Activated naive CD8-positive, alpha-beta T cell treated with anti-CD3 and anti-CD28 coated beads, Interleukin-2, amount 50 U/mL, for 24 hours (primary cell): Measurements from ENCODE around the gene BTBD16.

Experiments used
- ATAC-seq: fragments of 150-1000 bp; cut with Tn5 transposase; one replicate; pipeline ENCODE4 v1.10.0; 2021
- DNase-seq: peaks from one replicate; pipeline ENCODE4 v3.0.0; 2021
- H3K27ac Mint-ChIP-seq: one replicate; pipeline ENCODE4 v1.8.0; 2021; ENCODE audit warnings: mild to moderate bottlenecking, mixed read lengths
- H3K27me3 Mint-ChIP-seq: one replicate; pipeline ENCODE4 v1.8.0; 2021; ENCODE audit warnings: mixed read lengths
- H3K36me3 Mint-ChIP-seq: one replicate; pipeline ENCODE4 v1.8.0; 2021; ENCODE audit warnings: low read depth, mixed read lengths
- H3K4me1 Mint-ChIP-seq: one replicate; pipeline ENCODE4 v1.8.0; 2021; ENCODE audit warnings: mixed read lengths
- H3K4me3 Mint-ChIP-seq: one replicate; pipeline ENCODE4 v1.8.0; 2021; ENCODE audit warnings: mild to moderate bottlenecking, moderate library complexity, mixed read lengths
- H3K9me3 Mint-ChIP-seq: one replicate; pipeline ENCODE4 v1.8.0; 2021; ENCODE audit warnings: mixed read lengths

The BTBD16 gene

GRCh38 chr10:122291739-122292138 is 20.6 kb downstream of the BTBD16 start:
- ATAC-seq (no peak), DNase-seq (no peak)
- H3K36me3 Mint-ChIP-seq, result no peaks in the 10 kb centered on the region
- no peaks in the 10 kb centered on the region for H3K27me3 Mint-ChIP-seq
- H3K4me3 Mint-ChIP-seq, result no peak overlapping the region
- H3K9me3 Mint-ChIP-seq, result no peaks in the 10 kb centered on the region
- H3K4me1 Mint-ChIP-seq, result peaks cover 3% of the 10 kb centered on the region
- no peak overlapping the region for H3K27ac Mint-ChIP-seq

- Mint-ChIP-seq H3K27ac (no peak overlapping the region), H3K4me3 (no peak overlapping the region), H3K4me1 (peaks cover 3% of the 10 kb centered on the region), H3K9me3 (no peaks in the 10 kb centered on the region), H3K36me3 (no peaks in the 10 kb centered on the region), H3K27me3 (no peaks in the 10 kb centered on the region)
- DNase-seq (no peak), ATAC-seq (no peak)
Observed at GRCh38 chr10:122292376-122292775, 21.3 kb downstream of the BTBD16 start.

GRCh38 chr10:122293156-122293960 is 22.3 kb downstream of the BTBD16 start:
- Mint-ChIP-seq H3K36me3 (peaks cover under 1% of the 10 kb centered on the region), H3K4me3 (no peak overlapping the region), H3K27ac (no peak overlapping the region)

GRCh38 chr10:122293961-122294380 is 22.9 kb downstream of the BTBD16 start:
- H3K9me3 Mint-ChIP-seq, result no peaks in the 10 kb centered on the region
- peaks cover 2% of the 10 kb centered on the region for H3K36me3 Mint-ChIP-seq
- H3K27me3 Mint-ChIP-seq, result peaks cover 3% of the 10 kb centered on the region
- H3K4me1 Mint-ChIP-seq, result peaks cover 6% of the 10 kb centered on the region
- ATAC-seq, result no peak
- no peak overlapping the region for H3K27ac Mint-ChIP-seq
- DNase-seq, result no peak
- H3K4me3 Mint-ChIP-seq, result no peak overlapping the region

More at GRCh38 chr10:122293156-122293960, 22.3 kb downstream of the BTBD16 start:
- H3K4me1 Mint-ChIP-seq, result peaks cover 3% of the 10 kb centered on the region
- ATAC-seq (no peak), DNase-seq (no peak)
- no peaks in the 10 kb centered on the region for H3K9me3 Mint-ChIP-seq
- H3K27me3 Mint-ChIP-seq, result no peaks in the 10 kb centered on the region

GRCh38 chr10:122294511-122295450 is 23.7 kb downstream of the BTBD16 start:
- no peaks in the 10 kb centered on the region for H3K9me3 Mint-ChIP-seq

GRCh38 chr10:122295451-122295809 is 24.3 kb downstream of the BTBD16 start:
- no peak for DNase-seq
- Mint-ChIP-seq H3K4me1 (peaks cover 6% of the 10 kb centered on the region), H3K27me3 (peaks cover 3% of the 10 kb centered on the region), H3K4me3 (no peak overlapping the region), H3K27ac (no peak overlapping the region), H3K36me3 (peaks cover 2% of the 10 kb centered on the region), H3K9me3 (no peaks in the 10 kb centered on the region)
- ATAC-seq, result no peak

More at GRCh38 chr10:122294511-122295450, 23.7 kb downstream of the BTBD16 start:
- ATAC-seq (no peak), DNase-seq (no peak)
- H3K4me3 Mint-ChIP-seq, result no peak overlapping the region
- H3K36me3 Mint-ChIP-seq, result peaks cover 2% of the 10 kb centered on the region
- peaks cover 3% of the 10 kb centered on the region for H3K27me3 Mint-ChIP-seq
- H3K27ac Mint-ChIP-seq, result no peak overlapping the region
- peaks cover 6% of the 10 kb centered on the region for H3K4me1 Mint-ChIP-seq

- no peak overlapping the region for H3K27ac Mint-ChIP-seq
- no peak overlapping the region for H3K4me3 Mint-ChIP-seq
- peaks cover 3% of the 10 kb centered on the region for H3K27me3 Mint-ChIP-seq
- DNase-seq (no peak), ATAC-seq (no peak)
- peaks cover 8% of the 10 kb centered on the region for H3K4me1 Mint-ChIP-seq
- H3K9me3 Mint-ChIP-seq, result no peaks in the 10 kb centered on the region
- H3K36me3 Mint-ChIP-seq, result peaks cover 2% of the 10 kb centered on the region
Observed at GRCh38 chr10:122296363-122297120, 25.4 kb downstream of the BTBD16 start.

- no peak for DNase-seq
- ATAC-seq, result no peak
- Mint-ChIP-seq H3K27me3 (peaks cover 3% of the 10 kb centered on the region), H3K36me3 (peaks cover 2% of the 10 kb centered on the region), H3K27ac (no peak overlapping the region), H3K4me1 (peaks cover 10% of the 10 kb centered on the region), H3K4me3 (no peak overlapping the region), H3K9me3 (no peaks in the 10 kb centered on the region)
Observed at GRCh38 chr10:122297583-122297982, 26.5 kb downstream of the BTBD16 start.

- Mint-ChIP-seq H3K27ac (no peak overlapping the region), H3K4me3 (no peak overlapping the region), H3K9me3 (no peaks in the 10 kb centered on the region), H3K36me3 (peaks cover 2% of the 10 kb centered on the region), H3K27me3 (peaks cover 3% of the 10 kb centered on the region), H3K4me1 (peaks cover 10% of the 10 kb centered on the region)
- ATAC-seq (no peak), DNase-seq (no peak)
Observed at GRCh38 chr10:122298206-122298597, 27.1 kb downstream of the BTBD16 start.

GRCh38 chr10:122298598-122299301 is 27.7 kb downstream of the BTBD16 start:
- Mint-ChIP-seq H3K4me1 (peaks cover 10% of the 10 kb centered on the region), H3K36me3 (peaks cover 2% of the 10 kb centered on the region)
- ATAC-seq, result peak; percentile 70

GRCh38 chr10:122299423-122300075 is 28.5 kb downstream of the BTBD16 start:
- Mint-ChIP-seq H3K4me3 (no peak overlapping the region), H3K36me3 (peaks cover 2% of the 10 kb centered on the region), H3K9me3 (no peaks in the 10 kb centered on the region), H3K27ac (no peak overlapping the region), H3K27me3 (peaks cover 3% of the 10 kb centered on the region), H3K4me1 (peaks cover 10% of the 10 kb centered on the region)
- ATAC-seq, result no peak
- no peak for DNase-seq

More at GRCh38 chr10:122298598-122299301, 27.7 kb downstream of the BTBD16 start:
- no peak overlapping the region for H3K4me3 Mint-ChIP-seq
- peaks cover 3% of the 10 kb centered on the region for H3K27me3 Mint-ChIP-seq
- no peak overlapping the region for H3K27ac Mint-ChIP-seq
- no peaks in the 10 kb centered on the region for H3K9me3 Mint-ChIP-seq
- peak; percentile 69 for DNase-seq

GRCh38 chr10:122301055-122301810 is 30.1 kb downstream of the BTBD16 start:
- no peak overlapping the region for H3K27ac Mint-ChIP-seq
- ATAC-seq, result peak; percentile 55
- H3K27me3 Mint-ChIP-seq, result peaks cover 3% of the 10 kb centered on the region

GRCh38 chr10:122301811-122302115 is 30.7 kb downstream of the BTBD16 start:
- ATAC-seq, result no peak

More at GRCh38 chr10:122301055-122301810, 30.1 kb downstream of the BTBD16 start:
- no peak overlapping the region for H3K4me3 Mint-ChIP-seq
- peaks cover 2% of the 10 kb centered on the region for H3K36me3 Mint-ChIP-seq
- H3K4me1 Mint-ChIP-seq, result peaks cover 6% of the 10 kb centered on the region
- DNase-seq, result no peak
- H3K9me3 Mint-ChIP-seq, result peaks cover 9% of the 10 kb centered on the region

More at GRCh38 chr10:122301811-122302115, 30.7 kb downstream of the BTBD16 start:
- peaks cover 2% of the 10 kb centered on the region for H3K36me3 Mint-ChIP-seq
- peaks cover 6% of the 10 kb centered on the region for H3K4me1 Mint-ChIP-seq
- DNase-seq, result no peak
- peaks cover 9% of the 10 kb centered on the region for H3K9me3 Mint-ChIP-seq
- H3K27ac Mint-ChIP-seq, result no peak overlapping the region
- no peak overlapping the region for H3K4me3 Mint-ChIP-seq
- H3K27me3 Mint-ChIP-seq, result peaks cover 3% of the 10 kb centered on the region
